GM21360 (cell line): ENCODE measurements around the gene DND1.
A peak's percentile ranks its signal among the peaks of the same experiment; 100 is the strongest.
"Not testable (repeated sequence)": the region's sequence is repeated elsewhere in the genome, so short reads cannot be mapped to it uniquely, and the experiment has no call there.

Source experiments
- ATAC-seq: cut with Tn5 transposase; IDR thresholded peaks from one replicate; pipeline ENCODE4 v1.9.1; 2021; ENCODE audit warnings: mild to moderate bottlenecking, moderate library complexity; ENCODE audit not compliant: unreplicated experiment

DND1 gene

GRCh38 chr5:140672455-140673186, 755 bp downstream of the DND1 start:
- no peak for ATAC-seq

- no peak for ATAC-seq
These were observed 1.8 kb downstream of the DND1 start for GRCh38 chr5:140671472-140672125.

GRCh38 chr5:140671035-140671434, 2.3 kb downstream of the DND1 start:
- ATAC-seq: not testable (repeated sequence)

GRCh38 chr5:140664359-140665119, 8.8 kb downstream of the DND1 start, which contains the start of gene WDR55:
WDR55 (plus strand) TSS chr5:140664904; CDS start chr5:140664913, 9 bp downstream.
- peak; percentile 98 for ATAC-seq

GRCh38 chr5:140664030-140664358, 9.4 kb downstream of the DND1 start:
- ATAC-seq: no peak

- ATAC-seq: not testable (repeated sequence)
These were observed 13.0 kb downstream of the DND1 start for GRCh38 chr5:140660371-140660770.

- no peak for ATAC-seq
These were observed 14.5 kb downstream of the DND1 start for GRCh38 chr5:140658870-140659269.

- no peak for ATAC-seq
These were observed 26.3 kb downstream of the DND1 start for GRCh38 chr5:140647042-140647419.

- no peak for ATAC-seq
These were observed 30.7 kb downstream of the DND1 start for GRCh38 chr5:140642718-140643117.

- ATAC-seq: no peak
These were observed 31.7 kb downstream of the DND1 start for GRCh38 chr5:140641716-140642115.

GRCh38 chr5:140639148-140639981, 34.0 kb downstream of the DND1 start, which contains the start of gene TMCO6:
TMCO6 (plus strand) TSS chr5:140639451; CDS start chr5:140639528, 77 bp downstream.
- peak; percentile 91 for ATAC-seq

- not testable (repeated sequence) for ATAC-seq
These were observed 34.6 kb downstream of the DND1 start for GRCh38 chr5:140638898-140639147.

GRCh38 chr5:140637371-140638100, 35.8 kb downstream of the DND1 start:
- ATAC-seq: no peak

- ATAC-seq: no peak
These were observed 37.8 kb downstream of the DND1 start for GRCh38 chr5:140635291-140636257.

GRCh38 chr5:140634103-140634502, 39.3 kb downstream of the DND1 start:
- ATAC-seq: no peak

- no peak for ATAC-seq
These were observed 39.9 kb downstream of the DND1 start for GRCh38 chr5:140633501-140633900.

GRCh38 chr5:140633021-140633471, 40.3 kb downstream of the DND1 start, which contains the start of gene CD14:
CD14 (minus strand) TSS chr5:140633175; CDS start chr5:140633071, 104 bp downstream.
- ATAC-seq: peak; percentile 3

GRCh38 chr5:140632366-140633020, 40.9 kb downstream of the DND1 start:
- peak; percentile 54 for ATAC-seq
